Measurements from ENCODE around the gene VSX2.
A peak's percentile ranks its signal among the peaks of the same experiment; 100 is the strongest.

The VSX2 gene

GRCh38 chr14:74260525-74261233 lies 21.4 kb downstream of the VSX2 start:
- DNase-seq (ENCODE audit: low read depth): no peak

- DNase-seq (ENCODE audit: low read depth): no peak
These were observed 22.0 kb downstream of the VSX2 start for GRCh38 chr14:74261288-74261687.

- no peak for DNase-seq (ENCODE audit: low read depth)
These were observed 22.8 kb downstream of the VSX2 start for GRCh38 chr14:74262076-74262475.

- no peak for DNase-seq (ENCODE audit: low read depth)
These were observed 23.9 kb downstream of the VSX2 start for GRCh38 chr14:74263181-74263580.

- DNase-seq (ENCODE audit: low read depth): no peak
These were observed 24.7 kb downstream of the VSX2 start for GRCh38 chr14:74263921-74264320.

GRCh38 chr14:74265301-74265965 lies 26.2 kb downstream of the VSX2 start:
- no peak for DNase-seq (ENCODE audit: low read depth)

- no peak for DNase-seq (ENCODE audit: low read depth)
These were observed 28.3 kb downstream of the VSX2 start for GRCh38 chr14:74267588-74267987.

GRCh38 chr14:74270382-74271177 lies 31.3 kb downstream of the VSX2 start:
- DNase-seq (ENCODE audit: low read depth): peak; percentile 85

GRCh38 chr14:74271365-74271764 lies 32.1 kb downstream of the VSX2 start:
- no peak for DNase-seq (ENCODE audit: low read depth)

GRCh38 chr14:74275241-74275841 lies 36.1 kb downstream of the VSX2 start:
- DNase-seq (ENCODE audit: low read depth): peak; percentile 70

- DNase-seq (ENCODE audit: low read depth): no peak
These were observed 38.8 kb downstream of the VSX2 start for GRCh38 chr14:74278080-74278479.

GRCh38 chr14:74281069-74281468 lies 41.8 kb downstream of the VSX2 start:
- no peak for DNase-seq (ENCODE audit: low read depth)

- DNase-seq (ENCODE audit: low read depth): no peak
These were observed 47.5 kb downstream of the VSX2 start for GRCh38 chr14:74286736-74287135.

GRCh38 chr14:74289801-74290200 lies 50.6 kb downstream of the VSX2 start:
- no peak for DNase-seq (ENCODE audit: low read depth)

- peak; percentile 35 for DNase-seq (ENCODE audit: low read depth)
These were observed 51.2 kb downstream of the VSX2 start for GRCh38 chr14:74290415-74290814.

GRCh38 chr14:74292061-74292460 lies 52.8 kb downstream of the VSX2 start:
- no peak for DNase-seq (ENCODE audit: low read depth)

GRCh38 chr14:74293606-74294005 lies 54.4 kb downstream of the VSX2 start:
- DNase-seq (ENCODE audit: low read depth): no peak

GRCh38 chr14:74296037-74296467 lies 56.8 kb downstream of the VSX2 start:
- no peak for DNase-seq (ENCODE audit: low read depth)

- no peak for DNase-seq (ENCODE audit: low read depth)
These were observed 58.7 kb downstream of the VSX2 start for GRCh38 chr14:74297986-74298385.

- peak; percentile 65 for DNase-seq (ENCODE audit: low read depth)
These were observed 59.9 kb downstream of the VSX2 start for GRCh38 chr14:74299061-74299545.

GRCh38 chr14:74301594-74302151 lies 62.4 kb downstream of the VSX2 start:
- no peak for DNase-seq (ENCODE audit: low read depth)

- peak; percentile 59 for DNase-seq (ENCODE audit: low read depth)
These were observed 62.9 kb downstream of the VSX2 start for GRCh38 chr14:74302152-74302628.
